Glutamatergic neuron (in vitro differentiated cells): ENCODE data around the gene CNNM1. TPM values are rescaled to one million over a fixed set of nuclear protein-coding genes. Genes with fewer than 3 reads are reported as not detected.

Source experiments
- DNase-seq: peaks from one replicate; pipeline ENCODE4 v3.0.0; 2022
- H3K27ac Mint-ChIP-seq: one replicate; pipeline ENCODE4 v1.8.0; 2020; ENCODE audit warnings: mild to moderate bottlenecking, mixed read lengths, inconsistent platforms; ENCODE audit not compliant: unreplicated experiment
- H3K27me3 Mint-ChIP-seq: one replicate; pipeline ENCODE4 v1.8.0; 2020; ENCODE audit warnings: mild to moderate bottlenecking, moderate library complexity, mixed read lengths, inconsistent platforms; ENCODE audit not compliant: unreplicated experiment
- H3K36me3 Mint-ChIP-seq: one replicate; pipeline ENCODE4 v1.8.0; 2020; ENCODE audit warnings: mild to moderate bottlenecking, mixed read lengths, inconsistent platforms; ENCODE audit not compliant: unreplicated experiment
- H3K4me1 Mint-ChIP-seq: one replicate; pipeline ENCODE4 v1.8.0; 2020; ENCODE audit warnings: mild to moderate bottlenecking, low read depth, mixed read lengths, inconsistent platforms; ENCODE audit not compliant: unreplicated experiment
- H3K4me3 Mint-ChIP-seq: one replicate; pipeline ENCODE4 v1.8.0; 2020; ENCODE audit warnings: mild to moderate bottlenecking, mixed read lengths, inconsistent platforms; ENCODE audit not compliant: unreplicated experiment
- H3K9me3 Mint-ChIP-seq: one replicate; pipeline ENCODE4 v1.8.0; 2020; ENCODE audit warnings: mild to moderate bottlenecking, moderate library complexity, mixed read lengths, inconsistent platforms; ENCODE audit not compliant: unreplicated experiment
- total RNA-seq: library from RNA; stranded (reverse); fragmentation: NEBNext Ultra II Directional; extraction: Animal tissue kit (Norgen Biotek cat#: 25700); gene quantifications from one replicate; pipeline ENCODE4 v1.2.1, GENCODE V29; 2021; ENCODE audit not compliant: unreplicated experiment
- TF ChIP-seq, protein P1 (sequence below): fragments of 200-600 bp; sonication (generic); IDR thresholded peaks from one replicate; pipeline ENCODE4 v1.5.0; 2021; ENCODE audit not compliant: partially characterized antibody, unreplicated experiment

The CNNM1 gene
- total RNA-seq, 1 donor from 2014 or later = 0.10 TPM

DNA sequence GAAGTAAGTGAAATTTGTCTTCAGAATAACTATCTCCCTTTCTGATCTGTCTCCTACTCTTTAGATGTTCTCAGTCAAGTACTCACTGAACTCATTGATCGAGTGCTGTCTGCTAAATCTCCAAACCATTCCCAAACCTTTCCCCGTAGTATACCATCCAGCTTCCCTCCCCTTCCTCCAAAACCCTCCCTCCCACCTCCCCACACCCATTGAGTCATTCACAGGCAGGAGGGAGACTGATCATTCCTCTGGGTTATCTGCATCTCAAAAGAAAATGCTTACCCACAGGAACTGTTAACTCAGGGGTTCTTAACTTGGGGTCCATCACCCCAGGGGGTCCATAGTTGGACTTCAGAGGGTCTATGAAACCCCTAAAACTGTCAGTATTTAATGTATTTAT is 63.9 kb downstream of the CNNM1 start:
- no peaks in the 10 kb centered on the region for H3K4me1 Mint-ChIP-seq

DNA sequence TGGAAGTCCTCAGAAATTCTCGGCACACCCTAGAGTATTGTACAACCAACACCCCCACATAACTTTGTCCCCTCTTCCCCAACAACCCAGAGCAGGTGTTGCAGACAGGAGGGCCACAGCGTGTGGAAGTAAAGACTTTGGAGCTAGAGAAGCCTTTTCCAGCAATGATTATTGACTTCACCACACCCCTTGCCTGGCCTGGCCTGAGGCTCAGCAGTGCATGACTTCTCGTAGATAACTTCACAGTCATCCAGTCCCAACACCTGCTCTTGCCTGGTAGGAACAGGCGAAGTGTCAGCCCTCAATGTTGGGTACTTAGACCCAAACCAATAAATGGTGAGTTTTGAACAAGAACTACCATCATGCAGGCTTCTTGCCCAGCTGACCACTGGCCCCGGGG is 64.5 kb downstream of the CNNM1 start:
- H3K4me3 Mint-ChIP-seq = no peak overlapping the region
- no peaks in the 10 kb centered on the region for H3K4me1 Mint-ChIP-seq
- no peak overlapping the region for H3K27ac Mint-ChIP-seq
- H3K9me3 Mint-ChIP-seq = no peaks in the 10 kb centered on the region
- no peaks in the 10 kb centered on the region for H3K36me3 Mint-ChIP-seq
- TF ChIP-seq, protein P1, sequence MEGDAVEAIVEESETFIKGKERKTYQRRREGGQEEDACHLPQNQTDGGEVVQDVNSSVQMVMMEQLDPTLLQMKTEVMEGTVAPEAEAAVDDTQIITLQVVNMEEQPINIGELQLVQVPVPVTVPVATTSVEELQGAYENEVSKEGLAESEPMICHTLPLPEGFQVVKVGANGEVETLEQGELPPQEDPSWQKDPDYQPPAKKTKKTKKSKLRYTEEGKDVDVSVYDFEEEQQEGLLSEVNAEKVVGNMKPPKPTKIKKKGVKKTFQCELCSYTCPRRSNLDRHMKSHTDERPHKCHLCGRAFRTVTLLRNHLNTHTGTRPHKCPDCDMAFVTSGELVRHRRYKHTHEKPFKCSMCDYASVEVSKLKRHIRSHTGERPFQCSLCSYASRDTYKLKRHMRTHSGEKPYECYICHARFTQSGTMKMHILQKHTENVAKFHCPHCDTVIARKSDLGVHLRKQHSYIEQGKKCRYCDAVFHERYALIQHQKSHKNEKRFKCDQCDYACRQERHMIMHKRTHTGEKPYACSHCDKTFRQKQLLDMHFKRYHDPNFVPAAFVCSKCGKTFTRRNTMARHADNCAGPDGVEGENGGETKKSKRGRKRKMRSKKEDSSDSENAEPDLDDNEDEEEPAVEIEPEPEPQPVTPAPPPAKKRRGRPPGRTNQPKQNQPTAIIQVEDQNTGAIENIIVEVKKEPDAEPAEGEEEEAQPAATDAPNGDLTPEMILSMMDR = no peak
- peaks cover 2% of the 10 kb centered on the region for H3K27me3 Mint-ChIP-seq
- no peak for DNase-seq

More for the DNA sequence above, 63.9 kb downstream of the CNNM1 start:
- Mint-ChIP-seq H3K36me3 (no peaks in the 10 kb centered on the region), H3K27me3 (peaks cover 2% of the 10 kb centered on the region), H3K4me3 (no peak overlapping the region), H3K27ac (no peak overlapping the region), H3K9me3 (no peaks in the 10 kb centered on the region)
- no peak for DNase-seq
- TF ChIP-seq, protein P1 = no peak

DNA sequence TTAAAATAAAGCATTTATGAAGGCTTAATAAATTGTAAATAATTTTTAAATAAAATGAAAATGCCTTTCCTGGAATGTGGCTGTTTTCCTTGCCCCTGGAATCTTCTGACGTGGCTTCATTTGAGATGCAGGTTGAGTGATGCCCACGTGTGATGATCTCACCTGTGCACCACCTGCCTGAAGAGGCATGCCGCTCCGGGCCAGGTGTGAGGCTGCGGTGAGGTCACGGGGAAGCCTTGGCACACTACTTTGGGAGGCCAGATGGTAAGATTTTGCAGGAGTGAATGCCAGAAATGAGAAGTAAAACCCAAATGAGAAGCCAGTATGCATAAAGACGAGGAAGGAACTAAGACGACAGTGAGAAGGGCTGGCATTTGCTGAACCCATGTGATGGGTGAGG is 65.1 kb downstream of the CNNM1 start:
- TF ChIP-seq, protein P1 = no peak
- no peak overlapping the region for H3K27ac Mint-ChIP-seq
- H3K36me3 Mint-ChIP-seq = no peaks in the 10 kb centered on the region
- H3K9me3 Mint-ChIP-seq = no peaks in the 10 kb centered on the region
- no peak overlapping the region for H3K4me3 Mint-ChIP-seq
- H3K27me3 Mint-ChIP-seq = no peaks in the 10 kb centered on the region
- no peak for DNase-seq
- no peaks in the 10 kb centered on the region for H3K4me1 Mint-ChIP-seq

DNA sequence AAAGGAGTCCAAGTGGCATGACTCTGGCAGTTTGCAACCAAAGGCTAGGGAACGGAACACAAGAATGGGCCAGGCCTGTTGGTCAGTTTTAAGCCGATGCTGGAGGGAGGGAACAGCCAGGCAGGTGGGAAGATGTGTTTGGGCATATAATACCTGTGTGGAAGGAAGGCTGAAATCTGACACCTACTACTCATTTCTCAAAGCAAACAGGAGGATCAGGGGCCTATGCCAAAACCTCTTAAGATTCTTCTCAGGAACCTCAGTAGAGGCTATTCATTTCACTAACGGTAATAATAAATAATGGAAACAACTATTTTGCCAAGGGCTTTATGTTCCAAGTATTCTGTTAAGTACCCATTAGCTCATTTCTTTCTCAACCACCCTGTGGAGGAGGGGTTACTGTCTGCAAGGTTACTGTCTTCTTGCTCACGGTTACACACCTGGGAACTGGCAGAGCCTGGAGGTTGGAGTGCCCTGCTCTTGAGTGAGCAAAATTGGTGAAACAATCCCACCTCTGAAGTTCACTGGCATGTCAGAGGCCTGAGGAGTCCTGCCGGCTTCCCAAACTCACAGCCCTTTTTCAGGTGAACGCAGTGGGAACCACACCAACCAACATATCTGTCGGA is 65.7 kb downstream of the CNNM1 start:
- H3K9me3 Mint-ChIP-seq = no peaks in the 10 kb centered on the region
- no peaks in the 10 kb centered on the region for H3K36me3 Mint-ChIP-seq
- TF ChIP-seq, protein P1 = no peak
- no peaks in the 10 kb centered on the region for H3K4me1 Mint-ChIP-seq
- DNase-seq = no peak
- no peak overlapping the region for H3K4me3 Mint-ChIP-seq
- no peak overlapping the region for H3K27ac Mint-ChIP-seq
- no peaks in the 10 kb centered on the region for H3K27me3 Mint-ChIP-seq

DNA sequence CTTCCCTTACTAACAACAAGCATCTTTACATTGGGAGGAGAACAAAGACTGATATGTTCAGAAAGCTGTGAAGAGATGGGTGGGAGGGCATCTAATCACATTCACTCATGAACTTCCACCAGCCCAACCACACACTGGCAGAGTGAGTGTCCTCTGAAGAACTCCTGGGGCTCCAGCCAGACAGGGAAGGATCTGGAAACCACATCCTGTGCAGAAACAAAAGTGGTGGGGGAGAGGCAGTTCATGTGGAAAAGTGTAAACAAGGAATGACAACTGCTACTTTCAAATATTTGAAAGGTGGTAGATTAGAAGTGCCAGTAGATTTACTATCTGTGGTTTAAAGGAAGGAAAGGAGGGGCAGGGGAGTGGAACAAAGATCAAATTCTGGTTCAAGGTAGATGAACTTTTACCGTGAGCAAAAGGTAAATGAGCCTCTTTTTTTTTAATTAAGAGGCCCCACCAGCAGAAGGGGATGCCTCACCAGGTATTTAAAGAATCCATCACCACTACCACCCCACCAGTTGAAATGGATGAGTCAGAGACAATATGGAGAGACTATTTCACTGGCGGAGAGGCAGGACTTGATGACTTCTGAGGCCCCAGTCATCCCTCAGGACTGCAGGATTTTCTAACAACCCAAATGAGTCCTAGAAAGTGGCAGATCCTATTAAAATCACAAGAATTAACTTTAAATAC is 66.7 kb downstream of the CNNM1 start:
- H3K27me3 Mint-ChIP-seq = no peaks in the 10 kb centered on the region
- no peaks in the 10 kb centered on the region for H3K4me1 Mint-ChIP-seq
- no peak overlapping the region for H3K4me3 Mint-ChIP-seq
- H3K27ac Mint-ChIP-seq = no peak overlapping the region
- TF ChIP-seq, protein P1 = no peak
- H3K36me3 Mint-ChIP-seq = no peaks in the 10 kb centered on the region
- DNase-seq = no peak
- H3K9me3 Mint-ChIP-seq = no peaks in the 10 kb centered on the region
